GM19452 (cell line): ENCODE measurements around the gene TH.

Experiments
- ATAC-seq: cut with Tn5 transposase; IDR thresholded peaks from one replicate; pipeline ENCODE4 v1.9.1; 2021; ENCODE audit not compliant: unreplicated experiment

TH gene

GRCh38 chr11:2171591-2172003, at the start of gene TH:
Gene TH, minus strand, starts transcription at chr11:2171815. Its CDS starts 29 bp downstream, at chr11:2171786.
- ATAC-seq, result no peak

- ATAC-seq, result no peak
These were observed 49.4 kb upstream of the TH start for GRCh38 chr11:2221024-2221423.

- ATAC-seq, result no peak
These were observed 48.7 kb upstream of the TH start for GRCh38 chr11:2220173-2220771.

- no peak for ATAC-seq
These were observed 47.9 kb upstream of the TH start for GRCh38 chr11:2219318-2220017.

- ATAC-seq, result no peak
These were observed 46.5 kb upstream of the TH start for GRCh38 chr11:2218031-2218633.

- no peak for ATAC-seq
These were observed 45.8 kb upstream of the TH start for GRCh38 chr11:2217211-2218030.

GRCh38 chr11:2216400-2217064, 44.9 kb upstream of the TH start:
- no peak for ATAC-seq

GRCh38 chr11:2215561-2216399, 44.2 kb upstream of the TH start:
- ATAC-seq, result no peak

GRCh38 chr11:2215230-2215560, 43.6 kb upstream of the TH start:
- ATAC-seq, result no peak

- no peak for ATAC-seq
These were observed 43.1 kb upstream of the TH start for GRCh38 chr11:2214527-2215229.

- no peak for ATAC-seq
These were observed 42.4 kb upstream of the TH start for GRCh38 chr11:2213890-2214526.

GRCh38 chr11:2213384-2213842, 41.8 kb upstream of the TH start:
- no peak for ATAC-seq

- ATAC-seq, result no peak
These were observed 41.0 kb upstream of the TH start for GRCh38 chr11:2212411-2213251.

- ATAC-seq, result no peak
These were observed 39.7 kb upstream of the TH start for GRCh38 chr11:2211113-2211971.

- no peak for ATAC-seq
These were observed 38.9 kb upstream of the TH start for GRCh38 chr11:2210366-2211112.

GRCh38 chr11:2209900-2210321, 38.3 kb upstream of the TH start:
- no peak for ATAC-seq
